ENCODE measurements around the gene CHST8. TPM values are rescaled to one million over a fixed set of nuclear protein-coding genes. Genes with fewer than 3 reads are reported as not detected.

The CHST8 gene
- total and polyA plus RNA-seq, 8 donors: 0.23 to 25.5 TPM; not detected in 6

GRCh38 chr19:33702606-33703437 is 81.1 kb downstream of the CHST8 start:
- intact Hi-C loops (cut with DNase I; ENCODE audit: low total_unique reads): no loop called here

GRCh38 chr19:33703438-33703750 is 81.6 kb downstream of the CHST8 start:
- WGBS, 5 donors: 79 to 96% (median 84%) methylated on average over 11 of the region's 11 CpGs
- H3K4me1 ChIP-seq: no peaks in the 10 kb centered on the region
- TF ChIP-seq POLR2AphosphoS5 (IDR thresholded peaks at IDR 0.05) (no peak), CTCF (IDR thresholded peaks at IDR 0.05) (no peak), EP300 (IDR thresholded peaks at IDR 0.05) (no peak), POLR2A (IDR thresholded peaks at IDR 0.05) (no peak)

More at GRCh38 chr19:33702606-33703437, 81.1 kb downstream of the CHST8 start:
- Histone ChIP-seq H3K36me3 (no peaks in the 10 kb centered on the region), H3K9me3 (no peaks in the 10 kb centered on the region), H3K4me1 (no peaks in the 10 kb centered on the region), H3K27ac (no peak overlapping the region), H3K4me3 (no peak overlapping the region), H3K27me3 (peaks cover 0 to 51% (median 0%) of the 10 kb centered on the region in 3 donors)
- DNase-seq: no peak
- 66 to 74% (median 68%) methylated on average over 10 to 21 of the region's 21 CpGs for WGBS, 5 donors
- no peak for TF ChIP-seq POLR2AphosphoS5 (IDR thresholded peaks at IDR 0.05)
- no peak for TF ChIP-seq CTCF (IDR thresholded peaks at IDR 0.05)
- TF ChIP-seq POLR2A (IDR thresholded peaks at IDR 0.05): no peak
- no peak for TF ChIP-seq EP300 (IDR thresholded peaks at IDR 0.05)

GRCh38 chr19:33703821-33704220 is 82.1 kb downstream of the CHST8 start:
- no peaks in the 10 kb centered on the region for H3K9me3 ChIP-seq
- H3K4me1 ChIP-seq: no peaks in the 10 kb centered on the region
- intact Hi-C loops (cut with DNase I; ENCODE audit: low total_unique reads): no loop called here
- DNase-seq: no peak
- peaks cover 0 to 43% (median 0%) of the 10 kb centered on the region in 3 donors for H3K27me3 ChIP-seq
- 79 to 84% (median 83%) methylated on average over 8 of the region's 8 CpGs for WGBS, 5 donors
- H3K4me3 ChIP-seq: no peak overlapping the region
- H3K27ac ChIP-seq: no peak overlapping the region
- no peaks in the 10 kb centered on the region for H3K36me3 ChIP-seq
- TF ChIP-seq POLR2AphosphoS5 (IDR thresholded peaks at IDR 0.05) (no peak), CTCF (IDR thresholded peaks at IDR 0.05) (no peak), EP300 (IDR thresholded peaks at IDR 0.05) (no peak), POLR2A (IDR thresholded peaks at IDR 0.05) (no peak)

More at GRCh38 chr19:33703438-33703750, 81.6 kb downstream of the CHST8 start:
- DNase-seq: no peak
- intact Hi-C loops (cut with DNase I; ENCODE audit: low total_unique reads): no loop called here
- no peaks in the 10 kb centered on the region for H3K9me3 ChIP-seq
- no peak overlapping the region for H3K4me3 ChIP-seq
- no peak overlapping the region for H3K27ac ChIP-seq
- no peaks in the 10 kb centered on the region for H3K36me3 ChIP-seq
- peaks cover 0 to 47% (median 0%) of the 10 kb centered on the region in 3 donors for H3K27me3 ChIP-seq

- no peak for TF ChIP-seq POLR2AphosphoS5 (IDR thresholded peaks at IDR 0.05)
- no peak for TF ChIP-seq CTCF (IDR thresholded peaks at IDR 0.05)
- no peak for TF ChIP-seq POLR2A (IDR thresholded peaks at IDR 0.05)
- no peak for TF ChIP-seq EP300 (IDR thresholded peaks at IDR 0.05)
- intact Hi-C loops (cut with DNase I; ENCODE audit: low total_unique reads): no loop called here
- DNase-seq: no peak
- Histone ChIP-seq H3K9me3 (peaks cover 0 to 3% (median 0%) of the 10 kb centered on the region in 4 donors), H3K4me1 (no peaks in the 10 kb centered on the region), H3K4me3 (no peak overlapping the region), H3K36me3 (no peaks in the 10 kb centered on the region), H3K27me3 (peaks cover 0 to 38% (median 0%) of the 10 kb centered on the region in 3 donors), H3K27ac (no peak overlapping the region)
- 74 to 91% (median 84%) methylated on average over 2 of the region's 2 CpGs for WGBS, 5 donors
Observed at GRCh38 chr19:33704271-33704670, 82.5 kb downstream of the CHST8 start.
